ENCODE results near the gene MFAP3L. TPM values are rescaled to one million over a fixed set of nuclear protein-coding genes. Genes with fewer than 3 reads are reported as not detected.

Gene MFAP3L
- total RNA-seq, 6 experiments from 2014 or later, result 23.2 to 84.3 (median 39.3) TPM

DNA sequence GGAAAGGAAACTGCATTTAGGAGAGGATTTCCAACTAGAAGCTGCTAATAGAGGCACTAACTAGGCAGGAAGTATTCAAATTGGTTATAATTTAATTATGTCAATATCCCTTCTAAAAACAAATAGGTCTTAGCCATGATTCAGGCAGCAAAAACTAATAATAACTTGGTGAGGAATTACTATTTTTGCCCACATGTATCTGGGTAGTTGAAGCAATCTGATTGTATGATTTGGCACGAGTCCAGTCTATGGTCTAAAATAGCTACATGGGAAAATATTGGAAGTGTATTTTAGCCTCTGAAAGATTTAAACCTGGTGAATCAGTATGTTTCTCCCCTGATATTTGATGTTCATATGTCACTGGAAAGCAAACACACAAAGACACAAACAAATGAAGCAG, 62.2 kb downstream of the MFAP3L start:
- no peak overlapping the region for H3K4me3 ChIP-seq
- ATAC-seq (no peak), DNase-seq (no peak)
- H3K4me1 ChIP-seq, result no peaks in the 10 kb centered on the region
- no peak overlapping the region for H3K27ac ChIP-seq
- TF ChIP-seq, protein P1, sequence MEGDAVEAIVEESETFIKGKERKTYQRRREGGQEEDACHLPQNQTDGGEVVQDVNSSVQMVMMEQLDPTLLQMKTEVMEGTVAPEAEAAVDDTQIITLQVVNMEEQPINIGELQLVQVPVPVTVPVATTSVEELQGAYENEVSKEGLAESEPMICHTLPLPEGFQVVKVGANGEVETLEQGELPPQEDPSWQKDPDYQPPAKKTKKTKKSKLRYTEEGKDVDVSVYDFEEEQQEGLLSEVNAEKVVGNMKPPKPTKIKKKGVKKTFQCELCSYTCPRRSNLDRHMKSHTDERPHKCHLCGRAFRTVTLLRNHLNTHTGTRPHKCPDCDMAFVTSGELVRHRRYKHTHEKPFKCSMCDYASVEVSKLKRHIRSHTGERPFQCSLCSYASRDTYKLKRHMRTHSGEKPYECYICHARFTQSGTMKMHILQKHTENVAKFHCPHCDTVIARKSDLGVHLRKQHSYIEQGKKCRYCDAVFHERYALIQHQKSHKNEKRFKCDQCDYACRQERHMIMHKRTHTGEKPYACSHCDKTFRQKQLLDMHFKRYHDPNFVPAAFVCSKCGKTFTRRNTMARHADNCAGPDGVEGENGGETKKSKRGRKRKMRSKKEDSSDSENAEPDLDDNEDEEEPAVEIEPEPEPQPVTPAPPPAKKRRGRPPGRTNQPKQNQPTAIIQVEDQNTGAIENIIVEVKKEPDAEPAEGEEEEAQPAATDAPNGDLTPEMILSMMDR (IDR thresholded peaks at IDR 0.05), result no peak
- no peak for TF ChIP-seq POLR2A (IDR thresholded peaks at IDR 0.05)
- intact Hi-C loops (cut with DNase I), result no loop called here
- no peaks in the 10 kb centered on the region for H3K27me3 ChIP-seq
- H3K9me3 ChIP-seq, result no peaks in the 10 kb centered on the region
- no peaks in the 10 kb centered on the region for H3K36me3 ChIP-seq
- WGBS (ENCODE audit: insufficient coverage, low coverage, low lambda C conversion rate, missing lambda C conversion rate), result 42% methylated on average over 1 of the region's 1 CpG

- Histone ChIP-seq H3K36me3 (no peaks in the 10 kb centered on the region), H3K9me3 (no peaks in the 10 kb centered on the region), H3K4me1 (no peaks in the 10 kb centered on the region), H3K27ac (no peak overlapping the region), H3K4me3 (no peak overlapping the region), H3K27me3 (no peaks in the 10 kb centered on the region)
- DNase-seq (no peak), ATAC-seq (no peak)
- TF ChIP-seq, protein P1 (IDR thresholded peaks at IDR 0.05), result no peak
- TF ChIP-seq POLR2A (IDR thresholded peaks at IDR 0.05), result no peak
- intact Hi-C loops (cut with DNase I), result no loop called here
- 66% methylated on average over 3 of the region's 3 CpGs for WGBS (ENCODE audit: insufficient coverage, low coverage, low lambda C conversion rate, missing lambda C conversion rate)
Measured at GRCh38 chr4:169959254-169959653, 66.9 kb downstream of the MFAP3L start.

- intact Hi-C loops (cut with DNase I), result no loop called here
- ATAC-seq (no peak), DNase-seq (no peak)
- TF ChIP-seq, protein P1 (IDR thresholded peaks at IDR 0.05), result no peak
- no peak for TF ChIP-seq POLR2A (IDR thresholded peaks at IDR 0.05)
- no peaks in the 10 kb centered on the region for H3K4me1 ChIP-seq
- H3K27ac ChIP-seq, result no peak overlapping the region
- no peak overlapping the region for H3K4me3 ChIP-seq
- no peaks in the 10 kb centered on the region for H3K36me3 ChIP-seq
- 90% methylated on average over 7 of the region's 7 CpGs for WGBS (ENCODE audit: insufficient coverage, low coverage, low lambda C conversion rate, missing lambda C conversion rate)
- no peaks in the 10 kb centered on the region for H3K27me3 ChIP-seq
- H3K9me3 ChIP-seq, result no peaks in the 10 kb centered on the region
Measured at GRCh38 chr4:169958629-169959028, 67.6 kb downstream of the MFAP3L start.

- Histone ChIP-seq H3K27me3 (no peaks in the 10 kb centered on the region), H3K36me3 (no peaks in the 10 kb centered on the region), H3K9me3 (no peaks in the 10 kb centered on the region), H3K4me1 (no peaks in the 10 kb centered on the region), H3K4me3 (no peak overlapping the region), H3K27ac (no peak overlapping the region)
- ATAC-seq (no peak), DNase-seq (no peak)
- intact Hi-C loops (cut with DNase I), result no loop called here
- no peak for TF ChIP-seq POLR2A (IDR thresholded peaks at IDR 0.05)
- TF ChIP-seq, protein P1 (IDR thresholded peaks at IDR 0.05), result no peak
- 100% methylated on average over 1 of the region's 3 CpGs for WGBS (ENCODE audit: insufficient coverage, low coverage, low lambda C conversion rate, missing lambda C conversion rate)
Measured at GRCh38 chr4:169957785-169958184, 68.4 kb downstream of the MFAP3L start.
